Suprapubic skin (tissue), 3 donors: ENCODE results near the gene ACVR1.

Source experiments
- EP300 ChIP-seq: sonication (generic); formaldehyde crosslinking; IDR thresholded peaks from one replicate; pipeline ENCODE4 v1.6.1; 2017; ENCODE audit warnings: antibody characterized with exemption
- POLR2A ChIP-seq, 2 donors: fragments of 450-650 bp; IDR thresholded peaks; one replicate each; pipeline ENCODE4 v1.6.1; 2017; ENCODE audit warnings: antibody characterized with exemption in 2 of 2, mild to moderate bottlenecking in 2 of 2, moderate library complexity in 2 of 2
- TF ChIP-seq, protein P1 (sequence below), 2 donors: fragments of 200-600 bp in 1 of 2; fragments of 450-650 bp in 1 of 2; sonication (generic) in 1 of 2; IDR thresholded peaks; one replicate each; pipeline ENCODE4 v1.5.1; 2016 to 2019; ENCODE audit warnings: antibody characterized with exemption in 2 of 2, mild to moderate bottlenecking in 1 of 2, moderate library complexity in 1 of 2

GRCh38 chr2:157741819-157742484 lies 134.2 kb downstream of the ACVR1 start:
- TF ChIP-seq, protein P1, sequence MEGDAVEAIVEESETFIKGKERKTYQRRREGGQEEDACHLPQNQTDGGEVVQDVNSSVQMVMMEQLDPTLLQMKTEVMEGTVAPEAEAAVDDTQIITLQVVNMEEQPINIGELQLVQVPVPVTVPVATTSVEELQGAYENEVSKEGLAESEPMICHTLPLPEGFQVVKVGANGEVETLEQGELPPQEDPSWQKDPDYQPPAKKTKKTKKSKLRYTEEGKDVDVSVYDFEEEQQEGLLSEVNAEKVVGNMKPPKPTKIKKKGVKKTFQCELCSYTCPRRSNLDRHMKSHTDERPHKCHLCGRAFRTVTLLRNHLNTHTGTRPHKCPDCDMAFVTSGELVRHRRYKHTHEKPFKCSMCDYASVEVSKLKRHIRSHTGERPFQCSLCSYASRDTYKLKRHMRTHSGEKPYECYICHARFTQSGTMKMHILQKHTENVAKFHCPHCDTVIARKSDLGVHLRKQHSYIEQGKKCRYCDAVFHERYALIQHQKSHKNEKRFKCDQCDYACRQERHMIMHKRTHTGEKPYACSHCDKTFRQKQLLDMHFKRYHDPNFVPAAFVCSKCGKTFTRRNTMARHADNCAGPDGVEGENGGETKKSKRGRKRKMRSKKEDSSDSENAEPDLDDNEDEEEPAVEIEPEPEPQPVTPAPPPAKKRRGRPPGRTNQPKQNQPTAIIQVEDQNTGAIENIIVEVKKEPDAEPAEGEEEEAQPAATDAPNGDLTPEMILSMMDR (IDR thresholded peaks at IDR 0.05) = no peak
- TF ChIP-seq EP300 (no peak), POLR2A (IDR thresholded peaks at IDR 0.05) (no peak)
